KOPT-K1 (cell line): Measurements from ENCODE around the gene GALNT11.
"Not testable (repeated sequence)": the region's sequence is repeated elsewhere in the genome, so short reads cannot be mapped to it uniquely, and the experiment has no call there.

Experiments
- H3K27ac ChIP-seq: fragments of 200-600 bp; sonication (generic); 2 replicates; pipeline ENCODE4 v1.5.1; 2016; ENCODE audit warnings: antibody characterized with exemption, mild to moderate bottlenecking, low read depth, low read length; ENCODE audit not compliant: poor library complexity, severe bottlenecking
- H3K36me3 ChIP-seq: fragments of 200-600 bp; sonication (generic); 2 replicates; pipeline ENCODE4 v1.5.1; 2017; ENCODE audit warnings: antibody characterized with exemption, mild to moderate bottlenecking, low read length, moderate library complexity; ENCODE audit not compliant: insufficient read depth
- H3K9me3 ChIP-seq: fragments of 200-600 bp; sonication (generic); 2 replicates; pipeline ENCODE4 v1.5.1; 2017; ENCODE audit warnings: antibody characterized with exemption, low read length, mild to moderate bottlenecking; ENCODE audit not compliant: insufficient read depth, poor library complexity, severe bottlenecking

Gene GALNT11

GRCh38 chr7:152014722-152015121, 10.8 kb upstream of the GALNT11 start:
- Histone ChIP-seq H3K36me3 (no peaks in the 10 kb centered on the region), H3K9me3 (peaks cover 6% of the 10 kb centered on the region), H3K27ac (no peak overlapping the region)

GRCh38 chr7:152015600-152015999, 9.9 kb upstream of the GALNT11 start:
- Histone ChIP-seq H3K36me3 (no peaks in the 10 kb centered on the region), H3K27ac (no peak overlapping the region), H3K9me3 (peaks cover 6% of the 10 kb centered on the region)

GRCh38 chr7:152016947-152017346, 8.5 kb upstream of the GALNT11 start:
- Histone ChIP-seq H3K27ac (no peak overlapping the region), H3K36me3 (no peaks in the 10 kb centered on the region), H3K9me3 (peaks cover 6% of the 10 kb centered on the region)

- not testable (repeated sequence) for H3K36me3 ChIP-seq, H3K9me3 ChIP-seq, H3K27ac ChIP-seq
Measured at GRCh38 chr7:152017683-152018082, 7.8 kb upstream of the GALNT11 start.

- not testable (repeated sequence) for H3K36me3 ChIP-seq, H3K27ac ChIP-seq
- H3K9me3 ChIP-seq: peaks cover 12% of the 10 kb centered on the region
Measured at GRCh38 chr7:152021740-152022139, 3.7 kb upstream of the GALNT11 start.

- H3K36me3 ChIP-seq: no peaks in the 10 kb centered on the region
- peaks cover 12% of the 10 kb centered on the region for H3K9me3 ChIP-seq
- no peak overlapping the region for H3K27ac ChIP-seq
Measured at GRCh38 chr7:152025937-152026890, 740 bp downstream of the GALNT11 start.

- H3K27ac ChIP-seq, H3K36me3 ChIP-seq: not testable (repeated sequence)
- H3K9me3 ChIP-seq: peaks cover 12% of the 10 kb centered on the region
Measured at GRCh38 chr7:152027491-152028365, 2.3 kb downstream of the GALNT11 start.

GRCh38 chr7:152030059-152030458, 4.6 kb downstream of the GALNT11 start:
- H3K9me3 ChIP-seq: peaks cover 11% of the 10 kb centered on the region
- not testable (repeated sequence) for H3K36me3 ChIP-seq, H3K27ac ChIP-seq

- H3K27ac ChIP-seq, H3K9me3 ChIP-seq, H3K36me3 ChIP-seq: not testable (repeated sequence)
Measured at GRCh38 chr7:152030639-152031038, 5.2 kb downstream of the GALNT11 start.

- no peak overlapping the region for H3K27ac ChIP-seq
- H3K36me3 ChIP-seq: no peaks in the 10 kb centered on the region
- H3K9me3 ChIP-seq: peaks cover 35% of the 10 kb centered on the region
Measured at GRCh38 chr7:152035817-152036216, 10.3 kb downstream of the GALNT11 start.

GRCh38 chr7:152038410-152038809, 12.9 kb downstream of the GALNT11 start:
- H3K36me3 ChIP-seq: not testable (repeated sequence)

GRCh38 chr7:152043086-152043485, 17.6 kb downstream of the GALNT11 start:
- not testable (repeated sequence) for H3K36me3 ChIP-seq, H3K27ac ChIP-seq
- peaks cover 56% of the 10 kb centered on the region for H3K9me3 ChIP-seq

More at GRCh38 chr7:152038410-152038809, 12.9 kb downstream of the GALNT11 start:
- peaks cover 41% of the 10 kb centered on the region for H3K9me3 ChIP-seq
- not testable (repeated sequence) for H3K27ac ChIP-seq

GRCh38 chr7:152044909-152045308, 19.4 kb downstream of the GALNT11 start:
- not testable (repeated sequence) for H3K36me3 ChIP-seq, H3K27ac ChIP-seq
- H3K9me3 ChIP-seq: peaks cover 38% of the 10 kb centered on the region

- Histone ChIP-seq H3K9me3 (peaks cover 27% of the 10 kb centered on the region), H3K36me3 (no peaks in the 10 kb centered on the region), H3K27ac (no peak overlapping the region)
Measured at GRCh38 chr7:152046531-152046930, 21.1 kb downstream of the GALNT11 start.

GRCh38 chr7:152048051-152048450, 22.6 kb downstream of the GALNT11 start:
- Histone ChIP-seq H3K36me3 (no peaks in the 10 kb centered on the region), H3K9me3 (peaks cover 26% of the 10 kb centered on the region), H3K27ac (no peak overlapping the region)
